Measurements from ENCODE around the gene FIBCD1. TPM values are rescaled to one million over a fixed set of nuclear protein-coding genes. Genes with fewer than 3 reads are reported as not detected.

FIBCD1 gene
- total RNA-seq, 1 experiment from 2014 or later, result 6.6 TPM

DNA sequence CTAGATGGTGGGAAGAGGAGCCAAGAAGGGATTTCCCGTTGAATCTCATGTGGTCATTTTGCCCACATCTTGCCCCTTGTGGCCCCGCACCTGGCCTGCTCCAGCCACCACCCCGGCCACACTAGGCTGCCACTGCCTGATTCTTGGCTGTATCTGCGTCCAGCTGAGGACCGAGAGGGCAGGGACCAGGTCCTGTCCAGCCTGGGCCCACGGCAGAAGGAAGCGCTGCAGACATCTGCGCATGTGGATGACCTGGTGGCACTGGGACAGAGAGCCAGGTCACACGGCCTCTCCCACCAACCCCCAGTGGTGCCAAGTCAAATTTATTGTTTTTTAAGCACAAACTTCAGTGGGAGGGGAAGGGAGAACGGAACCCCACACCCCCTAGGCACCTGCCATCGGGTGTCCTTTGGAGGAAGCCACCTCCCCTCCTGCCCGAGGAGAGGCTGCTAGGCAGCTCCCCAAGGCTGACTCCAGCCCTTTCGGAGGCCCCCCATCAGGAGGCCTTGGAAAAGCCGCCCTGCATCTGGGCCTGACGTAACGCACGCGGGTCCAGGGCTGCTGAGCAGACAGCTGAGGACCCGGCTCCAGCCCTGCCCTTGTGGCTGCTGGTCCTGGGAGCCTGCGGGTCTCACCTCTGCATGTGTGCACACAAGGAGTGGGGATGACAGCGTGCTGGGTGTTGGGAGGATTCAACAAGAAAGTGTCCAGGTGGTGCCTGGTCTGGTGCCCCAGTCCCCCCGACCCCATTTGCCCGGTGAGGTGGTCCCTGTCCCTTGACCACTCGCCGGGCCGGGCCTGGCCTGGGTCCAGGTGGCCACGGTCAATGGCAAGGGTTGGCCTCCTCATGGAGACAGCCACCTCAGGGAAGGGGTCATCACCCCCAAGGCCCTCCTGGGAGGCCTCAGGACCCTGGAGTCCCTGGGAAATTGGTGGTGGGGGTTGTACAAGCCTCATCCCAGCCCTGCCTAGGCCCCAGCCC is 36.6 kb downstream of the FIBCD1 start:
- ChIA-PET POLR2A (no interaction called here), CTCF (interaction anchor here (0.7 to 1.7 kb wide), 4 partner anchors 33 to 144 kb away, joined by 4 to 6 read pairs (median 4); no protein-coding TSS in a partner anchor)
- Mint-ChIP-seq H3K4me1 (no peaks in the 10 kb centered on the region), H3K36me3 (no peaks in the 10 kb centered on the region), H3K4me3 (no peak overlapping the region), H3K9me3 (no peaks in the 10 kb centered on the region), H3K27ac (no peak overlapping the region), H3K27me3 (ENCODE audit: low read depth) (no peaks in the 10 kb centered on the region)
- DNase-seq (ENCODE audit: low spot score) (no peak), ATAC-seq (no peak)
- TF ChIP-seq ZNF263 (CRISPR knock-in tag; IDR thresholded peaks at IDR 0.05; ENCODE audit: low read depth) (no peak), ZNF121 (CRISPR knock-in tag; IDR thresholded peaks at IDR 0.05) (no peak), E2F1 (CRISPR knock-in tag; IDR thresholded peaks at IDR 0.05) (no peak), USF1 (CRISPR knock-in tag; IDR thresholded peaks at IDR 0.05) (no peak), HMGA2 (CRISPR knock-in tag; IDR thresholded peaks at IDR 0.05) (no peak), MAX (CRISPR knock-in tag; IDR thresholded peaks at IDR 0.05) (no peak), MYBL2 (CRISPR knock-in tag; IDR thresholded peaks at IDR 0.05) (no peak), TEAD4 (CRISPR knock-in tag; IDR thresholded peaks at IDR 0.05) (no peak), CREM (CRISPR knock-in tag; IDR thresholded peaks at IDR 0.05) (no peak), CREB1 (CRISPR knock-in tag; IDR thresholded peaks at IDR 0.05) (no peak), ZNF219 (CRISPR knock-in tag; IDR thresholded peaks at IDR 0.05; ENCODE audit: borderline replicate concordance) (no peak), ZNF396 (CRISPR knock-in tag; IDR thresholded peaks at IDR 0.05; ENCODE audit: borderline replicate concordance) (no peak)
- TF ChIP-seq, protein P1, sequence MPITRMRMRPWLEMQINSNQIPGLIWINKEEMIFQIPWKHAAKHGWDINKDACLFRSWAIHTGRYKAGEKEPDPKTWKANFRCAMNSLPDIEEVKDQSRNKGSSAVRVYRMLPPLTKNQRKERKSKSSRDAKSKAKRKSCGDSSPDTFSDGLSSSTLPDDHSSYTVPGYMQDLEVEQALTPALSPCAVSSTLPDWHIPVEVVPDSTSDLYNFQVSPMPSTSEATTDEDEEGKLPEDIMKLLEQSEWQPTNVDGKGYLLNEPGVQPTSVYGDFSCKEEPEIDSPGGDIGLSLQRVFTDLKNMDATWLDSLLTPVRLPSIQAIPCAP (CRISPR knock-in tag; IDR thresholded peaks at IDR 0.05), result no peak
- TF ChIP-seq, protein P2, sequence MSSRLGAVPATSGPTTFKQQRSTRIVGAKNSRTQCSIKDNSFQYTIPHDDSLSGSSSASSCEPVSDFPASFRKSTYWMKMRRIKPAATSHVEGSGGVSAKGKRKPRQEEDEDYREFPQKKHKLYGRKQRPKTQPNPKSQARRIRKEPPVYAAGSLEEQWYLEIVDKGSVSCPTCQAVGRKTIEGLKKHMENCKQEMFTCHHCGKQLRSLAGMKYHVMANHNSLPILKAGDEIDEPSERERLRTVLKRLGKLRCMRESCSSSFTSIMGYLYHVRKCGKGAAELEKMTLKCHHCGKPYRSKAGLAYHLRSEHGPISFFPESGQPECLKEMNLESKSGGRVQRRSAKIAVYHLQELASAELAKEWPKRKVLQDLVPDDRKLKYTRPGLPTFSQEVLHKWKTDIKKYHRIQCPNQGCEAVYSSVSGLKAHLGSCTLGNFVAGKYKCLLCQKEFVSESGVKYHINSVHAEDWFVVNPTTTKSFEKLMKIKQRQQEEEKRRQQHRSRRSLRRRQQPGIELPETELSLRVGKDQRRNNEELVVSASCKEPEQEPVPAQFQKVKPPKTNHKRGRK (CRISPR knock-in tag; IDR thresholded peaks at IDR 0.05; ENCODE audit: borderline replicate concordance), result no peak

GRCh38 chr9:130901498-130902203 is 37.4 kb downstream of the FIBCD1 start:
- ChIA-PET CTCF (interaction anchor here (0.7 to 2.5 kb wide), 2 partner anchors 97 kb away, joined by 4 to 14 read pairs; no protein-coding TSS in a partner anchor), POLR2A (no interaction called here)
- ATAC-seq (no peak), DNase-seq (ENCODE audit: low spot score) (no peak)
- H3K27me3 Mint-ChIP-seq (ENCODE audit: low read depth), result no peaks in the 10 kb centered on the region
- TF ChIP-seq, protein P3, sequence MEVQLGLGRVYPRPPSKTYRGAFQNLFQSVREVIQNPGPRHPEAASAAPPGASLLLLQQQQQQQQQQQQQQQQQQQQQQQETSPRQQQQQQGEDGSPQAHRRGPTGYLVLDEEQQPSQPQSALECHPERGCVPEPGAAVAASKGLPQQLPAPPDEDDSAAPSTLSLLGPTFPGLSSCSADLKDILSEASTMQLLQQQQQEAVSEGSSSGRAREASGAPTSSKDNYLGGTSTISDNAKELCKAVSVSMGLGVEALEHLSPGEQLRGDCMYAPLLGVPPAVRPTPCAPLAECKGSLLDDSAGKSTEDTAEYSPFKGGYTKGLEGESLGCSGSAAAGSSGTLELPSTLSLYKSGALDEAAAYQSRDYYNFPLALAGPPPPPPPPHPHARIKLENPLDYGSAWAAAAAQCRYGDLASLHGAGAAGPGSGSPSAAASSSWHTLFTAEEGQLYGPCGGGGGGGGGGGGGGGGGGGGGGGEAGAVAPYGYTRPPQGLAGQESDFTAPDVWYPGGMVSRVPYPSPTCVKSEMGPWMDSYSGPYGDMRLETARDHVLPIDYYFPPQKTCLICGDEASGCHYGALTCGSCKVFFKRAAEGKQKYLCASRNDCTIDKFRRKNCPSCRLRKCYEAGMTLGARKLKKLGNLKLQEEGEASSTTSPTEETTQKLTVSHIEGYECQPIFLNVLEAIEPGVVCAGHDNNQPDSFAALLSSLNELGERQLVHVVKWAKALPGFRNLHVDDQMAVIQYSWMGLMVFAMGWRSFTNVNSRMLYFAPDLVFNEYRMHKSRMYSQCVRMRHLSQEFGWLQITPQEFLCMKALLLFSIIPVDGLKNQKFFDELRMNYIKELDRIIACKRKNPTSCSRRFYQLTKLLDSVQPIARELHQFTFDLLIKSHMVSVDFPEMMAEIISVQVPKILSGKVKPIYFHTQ (CRISPR knock-in tag; IDR thresholded peaks at IDR 0.05), result no peak
- H3K27ac Mint-ChIP-seq, result no peak overlapping the region
- no peaks in the 10 kb centered on the region for H3K4me1 Mint-ChIP-seq
- no peak overlapping the region for H3K4me3 Mint-ChIP-seq
- H3K9me3 Mint-ChIP-seq, result no peaks in the 10 kb centered on the region
- no peaks in the 10 kb centered on the region for H3K36me3 Mint-ChIP-seq
